Ovary (tissue), 3 donors: ENCODE data around the gene AMOTL1.

ENCODE experiments used
- EP300 ChIP-seq: sonication (generic); formaldehyde crosslinking; IDR thresholded peaks from one replicate; pipeline ENCODE4 v1.6.1; 2017; ENCODE audit warnings: antibody characterized with exemption
- POLR2A ChIP-seq: fragments of 450-650 bp; IDR thresholded peaks from one replicate; pipeline ENCODE4 v1.6.1; 2017; ENCODE audit warnings: antibody characterized with exemption, mild to moderate bottlenecking, moderate library complexity
- TF ChIP-seq, protein P1 (sequence below), 3 donors: fragments of 450-650 bp in 2 of 3; fragments of 200-600 bp in 1 of 3; IDR thresholded peaks; one replicate each; pipeline versions ENCODE4 v1.5.1 to v1.8.0; 2016 to 2022; ENCODE audit warnings: antibody characterized with exemption in 3 of 3, mild to moderate bottlenecking in 1 of 3
- donor health status: DM: no; HTN: no; CAD: no.

DNA sequence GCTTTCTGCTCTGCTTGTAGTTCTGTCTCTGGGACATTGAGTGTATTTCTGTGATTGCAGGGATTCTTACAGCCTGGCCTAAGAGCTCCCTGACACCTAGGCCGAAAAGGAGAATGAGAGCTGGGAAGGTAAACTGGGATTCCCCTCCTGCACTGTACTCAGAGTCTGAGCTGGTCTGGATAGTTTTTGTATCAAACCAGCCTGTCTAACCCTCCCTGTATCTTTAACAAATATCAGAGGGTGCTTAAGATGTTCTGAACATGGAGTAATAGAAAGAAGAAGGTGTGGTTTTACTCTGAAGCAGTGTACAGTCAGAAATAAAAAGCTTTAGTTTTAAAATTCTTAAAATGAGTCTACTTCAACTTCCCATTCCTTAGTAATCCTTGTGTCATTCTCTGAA, 57.3 kb downstream of the AMOTL1 start:
- TF ChIP-seq, protein P1, sequence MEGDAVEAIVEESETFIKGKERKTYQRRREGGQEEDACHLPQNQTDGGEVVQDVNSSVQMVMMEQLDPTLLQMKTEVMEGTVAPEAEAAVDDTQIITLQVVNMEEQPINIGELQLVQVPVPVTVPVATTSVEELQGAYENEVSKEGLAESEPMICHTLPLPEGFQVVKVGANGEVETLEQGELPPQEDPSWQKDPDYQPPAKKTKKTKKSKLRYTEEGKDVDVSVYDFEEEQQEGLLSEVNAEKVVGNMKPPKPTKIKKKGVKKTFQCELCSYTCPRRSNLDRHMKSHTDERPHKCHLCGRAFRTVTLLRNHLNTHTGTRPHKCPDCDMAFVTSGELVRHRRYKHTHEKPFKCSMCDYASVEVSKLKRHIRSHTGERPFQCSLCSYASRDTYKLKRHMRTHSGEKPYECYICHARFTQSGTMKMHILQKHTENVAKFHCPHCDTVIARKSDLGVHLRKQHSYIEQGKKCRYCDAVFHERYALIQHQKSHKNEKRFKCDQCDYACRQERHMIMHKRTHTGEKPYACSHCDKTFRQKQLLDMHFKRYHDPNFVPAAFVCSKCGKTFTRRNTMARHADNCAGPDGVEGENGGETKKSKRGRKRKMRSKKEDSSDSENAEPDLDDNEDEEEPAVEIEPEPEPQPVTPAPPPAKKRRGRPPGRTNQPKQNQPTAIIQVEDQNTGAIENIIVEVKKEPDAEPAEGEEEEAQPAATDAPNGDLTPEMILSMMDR (IDR thresholded peaks at IDR 0.05) = no peak
- TF ChIP-seq POLR2A = no peak
- TF ChIP-seq EP300 = no peak
